ENCODE results near the gene PIGU. TPM values are rescaled to one million over a fixed set of nuclear protein-coding genes. Genes with fewer than 3 reads are reported as not detected.

PIGU gene
- total and polyA plus RNA-seq, 4 donors = 6.5 to 17.3 (median 10.6) TPM

- Histone ChIP-seq H3K4me3 (ENCODE audit: low read length in 2 of 2) (peak overlapping the region; percentile 8 to 67), H3K36me3 (ENCODE audit: control insufficient read depth in 1 of 2, insufficient read depth in 2 of 2, low read length in 1 of 2) (no peaks in the 10 kb centered on the region), H3K9me3 (ENCODE audit: control insufficient read depth, low read length) (no peaks in the 10 kb centered on the region), H3K27ac (ENCODE audit: low read depth in 1 of 2, low read length in 2 of 2) (peak overlapping the region; percentile 10 to 71), H3K27me3 (ENCODE audit: control insufficient read depth in 1 of 2, insufficient read depth in 2 of 2, low read length in 1 of 2) (no peaks in the 10 kb centered on the region), H3K4me1 (ENCODE audit: control insufficient read depth in 1 of 2, insufficient read depth in 2 of 2, low read length in 2 of 2) (no peaks in the 10 kb centered on the region)
- WGBS, 2 donors = 1% methylated on average over 31 to 38 of the region's 38 CpGs
- intact Hi-C loops (cut with DNase I) = no loop called here
- DNase-seq = peak; percentile 62 to 77
- peak; percentile 1 for ATAC-seq (ENCODE audit: low FRiP score)
Measured at GRCh38 chr20:34703424-34704176, 26.7 kb upstream of the PIGU start.

- Histone ChIP-seq H3K4me3 (ENCODE audit: low read length in 2 of 2) (no peak overlapping the region), H3K27me3 (ENCODE audit: control insufficient read depth in 1 of 2, insufficient read depth in 2 of 2, low read length in 1 of 2) (no peaks in the 10 kb centered on the region), H3K4me1 (ENCODE audit: control insufficient read depth in 1 of 2, insufficient read depth in 2 of 2, low read length in 2 of 2) (no peaks in the 10 kb centered on the region), H3K27ac (ENCODE audit: low read depth in 1 of 2, low read length in 2 of 2) (no peak overlapping the region), H3K36me3 (ENCODE audit: control insufficient read depth in 1 of 2, insufficient read depth in 2 of 2, low read length in 1 of 2) (no peaks in the 10 kb centered on the region), H3K9me3 (ENCODE audit: control insufficient read depth, low read length) (no peaks in the 10 kb centered on the region)
- intact Hi-C loops (cut with DNase I) = no loop called here
- DNase-seq (no peak), ATAC-seq (ENCODE audit: low FRiP score) (no peak)
- WGBS, 2 donors = 37 to 40% methylated on average over 3 of the region's 3 CpGs
Measured at GRCh38 chr20:34703061-34703423, 26.1 kb upstream of the PIGU start.

- intact Hi-C loops (cut with DNase I) = no loop called here
- 83 to 86% methylated on average over 6 of the region's 6 CpGs for WGBS, 2 donors
- Histone ChIP-seq H3K27ac (ENCODE audit: low read depth in 1 of 2, low read length in 2 of 2) (no peak overlapping the region), H3K27me3 (ENCODE audit: control insufficient read depth in 1 of 2, insufficient read depth in 2 of 2, low read length in 1 of 2) (no peaks in the 10 kb centered on the region), H3K4me3 (ENCODE audit: low read length in 2 of 2) (no peak overlapping the region), H3K4me1 (ENCODE audit: control insufficient read depth in 1 of 2, insufficient read depth in 2 of 2, low read length in 2 of 2) (no peaks in the 10 kb centered on the region), H3K36me3 (ENCODE audit: control insufficient read depth in 1 of 2, insufficient read depth in 2 of 2, low read length in 1 of 2) (no peaks in the 10 kb centered on the region), H3K9me3 (ENCODE audit: control insufficient read depth, low read length) (no peaks in the 10 kb centered on the region)
- no peak for DNase-seq
- ATAC-seq (ENCODE audit: low FRiP score) = no peak
Measured at GRCh38 chr20:34701405-34702085, 24.7 kb upstream of the PIGU start.

- Histone ChIP-seq H3K9me3 (ENCODE audit: control insufficient read depth, low read length) (no peaks in the 10 kb centered on the region), H3K4me1 (ENCODE audit: control insufficient read depth in 1 of 2, insufficient read depth in 2 of 2, low read length in 2 of 2) (no peaks in the 10 kb centered on the region), H3K27me3 (ENCODE audit: control insufficient read depth in 1 of 2, insufficient read depth in 2 of 2, low read length in 1 of 2) (no peaks in the 10 kb centered on the region), H3K27ac (ENCODE audit: low read depth in 1 of 2, low read length in 2 of 2) (no peak overlapping the region), H3K36me3 (ENCODE audit: control insufficient read depth in 1 of 2, insufficient read depth in 2 of 2, low read length in 1 of 2) (no peaks in the 10 kb centered on the region), H3K4me3 (ENCODE audit: low read length in 2 of 2) (no peak overlapping the region)
- DNase-seq (no peak), ATAC-seq (ENCODE audit: low FRiP score) (no peak)
- intact Hi-C loops (cut with DNase I) = no loop called here
- 58 to 67% methylated on average over 4 of the region's 4 CpGs for WGBS, 2 donors
Measured at GRCh38 chr20:34693414-34693813, 16.5 kb upstream of the PIGU start.

GRCh38 chr20:34691838-34692237 lies 14.9 kb upstream of the PIGU start:
- Histone ChIP-seq H3K27me3 (ENCODE audit: control insufficient read depth in 1 of 2, insufficient read depth in 2 of 2, low read length in 1 of 2) (no peaks in the 10 kb centered on the region), H3K27ac (ENCODE audit: low read depth in 1 of 2, low read length in 2 of 2) (no peak overlapping the region), H3K9me3 (ENCODE audit: control insufficient read depth, low read length) (no peaks in the 10 kb centered on the region), H3K36me3 (ENCODE audit: control insufficient read depth in 1 of 2, insufficient read depth in 2 of 2, low read length in 1 of 2) (no peaks in the 10 kb centered on the region), H3K4me1 (ENCODE audit: control insufficient read depth in 1 of 2, insufficient read depth in 2 of 2, low read length in 2 of 2) (no peaks in the 10 kb centered on the region), H3K4me3 (ENCODE audit: low read length in 2 of 2) (no peak overlapping the region)
- no peak for ATAC-seq (ENCODE audit: low FRiP score)
- DNase-seq = no peak
- intact Hi-C loops (cut with DNase I) = no loop called here
- WGBS, 2 donors = 81 to 89% methylated on average over 3 of the region's 3 CpGs

- DNase-seq = no peak
- no peak overlapping the region for H3K27ac ChIP-seq (ENCODE audit: low read depth in 1 of 2, low read length in 2 of 2)
- WGBS, 2 donors = 85 to 86% methylated on average over 2 of the region's 2 CpGs
- no peaks in the 10 kb centered on the region for H3K27me3 ChIP-seq (ENCODE audit: control insufficient read depth in 1 of 2, insufficient read depth in 2 of 2, low read length in 1 of 2)
- intact Hi-C loops (cut with DNase I) = no loop called here
- no peaks in the 10 kb centered on the region for H3K9me3 ChIP-seq (ENCODE audit: control insufficient read depth, low read length)
- H3K4me1 ChIP-seq (ENCODE audit: control insufficient read depth in 1 of 2, insufficient read depth in 2 of 2, low read length in 2 of 2) = no peaks in the 10 kb centered on the region
- no peaks in the 10 kb centered on the region for H3K36me3 ChIP-seq (ENCODE audit: control insufficient read depth in 1 of 2, insufficient read depth in 2 of 2, low read length in 1 of 2)
- no peak for ATAC-seq (ENCODE audit: low FRiP score)
- H3K4me3 ChIP-seq (ENCODE audit: low read length in 2 of 2) = no peak overlapping the region
Measured at GRCh38 chr20:34689486-34689885, 12.6 kb upstream of the PIGU start.

- DNase-seq (no peak), ATAC-seq (ENCODE audit: low FRiP score) (no peak)
- no peaks in the 10 kb centered on the region for H3K36me3 ChIP-seq (ENCODE audit: control insufficient read depth in 1 of 2, insufficient read depth in 2 of 2, low read length in 1 of 2)
- no peaks in the 10 kb centered on the region for H3K9me3 ChIP-seq (ENCODE audit: control insufficient read depth, low read length)
- intact Hi-C loops (cut with DNase I) = no loop called here
- 83 to 88% methylated on average over 3 of the region's 3 CpGs for WGBS, 2 donors
- no peak overlapping the region for H3K27ac ChIP-seq (ENCODE audit: low read depth in 1 of 2, low read length in 2 of 2)
- no peaks in the 10 kb centered on the region for H3K27me3 ChIP-seq (ENCODE audit: control insufficient read depth in 1 of 2, insufficient read depth in 2 of 2, low read length in 1 of 2)
- no peak overlapping the region for H3K4me3 ChIP-seq (ENCODE audit: low read length in 2 of 2)
- no peaks in the 10 kb centered on the region for H3K4me1 ChIP-seq (ENCODE audit: control insufficient read depth in 1 of 2, insufficient read depth in 2 of 2, low read length in 2 of 2)
Measured at GRCh38 chr20:34683667-34684066, 6.8 kb upstream of the PIGU start.

GRCh38 chr20:34680586-34681175 lies 3.8 kb upstream of the PIGU start:
- no peak for ATAC-seq (ENCODE audit: low FRiP score)
- Histone ChIP-seq H3K36me3 (ENCODE audit: control insufficient read depth in 1 of 2, insufficient read depth in 2 of 2, low read length in 1 of 2) (no peaks in the 10 kb centered on the region), H3K4me3 (ENCODE audit: low read length in 2 of 2) (no peak overlapping the region), H3K27me3 (ENCODE audit: control insufficient read depth in 1 of 2, insufficient read depth in 2 of 2, low read length in 1 of 2) (no peaks in the 10 kb centered on the region), H3K27ac (ENCODE audit: low read depth in 1 of 2, low read length in 2 of 2) (no peak overlapping the region), H3K9me3 (ENCODE audit: control insufficient read depth, low read length) (no peaks in the 10 kb centered on the region), H3K4me1 (ENCODE audit: control insufficient read depth in 1 of 2, insufficient read depth in 2 of 2, low read length in 2 of 2) (no peaks in the 10 kb centered on the region)
- no peak for DNase-seq
- intact Hi-C loops (cut with DNase I) = no loop called here

Data from aorta (tissue), 5 donors.